GM10248 (cell line): Measurements from ENCODE around the gene USP2.

Experiments used
- CTCF ChIA-PET: fragments of 300-600 bp; sonication (Branson Sonifier 250); formaldehyde crosslinking; extraction: SDS; loops from one replicate; lab custom pipeline; 2021; ENCODE audit warnings: antibody characterized with exemption; lab: Yijun Ruan, JAX
- POLR2A ChIA-PET: fragments of 350-650 bp; sonication (Branson Sonifier 250); formaldehyde crosslinking; extraction: SDS; loops from one replicate; lab custom pipeline; 2020; ENCODE audit warnings: antibody characterized with exemption; lab: Yijun Ruan, JAX
- DNase-seq: peaks from one replicate; pipeline ENCODE4 v3.0.0; 2012; ENCODE audit errors: extremely low spot score
- TF ChIP-seq, protein P1 (sequence below): IDR thresholded peaks from 2 replicates; pipeline ENCODE4 v1.5.1; 2012; ENCODE audit warnings: mild to moderate bottlenecking, low read depth; ENCODE audit errors: extremely low read depth, missing control alignments, control extremely low read depth

The USP2 gene

DNA sequence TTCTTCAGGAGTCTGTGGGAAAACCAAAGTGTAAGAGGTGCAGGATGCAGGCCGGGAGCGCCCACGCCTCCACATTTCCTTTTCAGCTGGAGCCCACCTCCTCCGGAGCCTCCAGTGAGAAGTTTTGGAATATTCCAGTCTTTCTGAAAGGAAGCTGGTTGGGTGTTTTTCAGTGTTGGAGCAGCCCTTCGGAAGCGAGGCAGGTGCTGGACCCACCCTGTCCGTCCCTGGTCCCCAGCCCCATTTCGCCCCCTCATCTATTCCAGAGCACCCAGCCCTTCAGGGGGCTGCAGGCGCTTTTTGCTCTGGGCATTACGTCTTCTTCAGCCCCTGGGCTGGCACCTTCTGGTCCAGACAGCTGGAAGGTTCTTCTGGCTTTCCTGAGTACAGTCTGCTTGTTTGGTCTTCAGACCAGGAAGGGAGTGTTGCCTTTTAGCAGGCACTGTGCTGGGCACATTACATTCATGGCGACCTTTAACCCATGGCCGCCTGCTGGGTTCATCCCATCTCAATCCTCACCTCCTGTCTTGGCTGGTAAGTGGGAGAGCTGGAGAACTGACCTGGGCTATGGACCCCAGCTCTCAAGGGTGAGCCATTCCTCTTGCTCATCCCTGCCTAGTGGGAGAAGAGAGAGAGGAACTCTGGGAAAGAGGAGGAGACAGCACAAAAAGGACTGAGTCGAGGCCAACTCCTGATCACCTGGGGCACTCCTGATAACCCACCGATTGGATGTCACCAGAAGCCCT is 42.2 kb upstream of the USP2 start:
- DNase-seq: no peak
- CTCF ChIA-PET: interaction anchor here (1.2 to 1.6 kb wide), 3 partner anchors 43 to 67 kb away, joined by 3 to 4 read pairs (median 3); no protein-coding TSS in a partner anchor
- TF ChIP-seq, protein P1, sequence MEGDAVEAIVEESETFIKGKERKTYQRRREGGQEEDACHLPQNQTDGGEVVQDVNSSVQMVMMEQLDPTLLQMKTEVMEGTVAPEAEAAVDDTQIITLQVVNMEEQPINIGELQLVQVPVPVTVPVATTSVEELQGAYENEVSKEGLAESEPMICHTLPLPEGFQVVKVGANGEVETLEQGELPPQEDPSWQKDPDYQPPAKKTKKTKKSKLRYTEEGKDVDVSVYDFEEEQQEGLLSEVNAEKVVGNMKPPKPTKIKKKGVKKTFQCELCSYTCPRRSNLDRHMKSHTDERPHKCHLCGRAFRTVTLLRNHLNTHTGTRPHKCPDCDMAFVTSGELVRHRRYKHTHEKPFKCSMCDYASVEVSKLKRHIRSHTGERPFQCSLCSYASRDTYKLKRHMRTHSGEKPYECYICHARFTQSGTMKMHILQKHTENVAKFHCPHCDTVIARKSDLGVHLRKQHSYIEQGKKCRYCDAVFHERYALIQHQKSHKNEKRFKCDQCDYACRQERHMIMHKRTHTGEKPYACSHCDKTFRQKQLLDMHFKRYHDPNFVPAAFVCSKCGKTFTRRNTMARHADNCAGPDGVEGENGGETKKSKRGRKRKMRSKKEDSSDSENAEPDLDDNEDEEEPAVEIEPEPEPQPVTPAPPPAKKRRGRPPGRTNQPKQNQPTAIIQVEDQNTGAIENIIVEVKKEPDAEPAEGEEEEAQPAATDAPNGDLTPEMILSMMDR: no peak
- POLR2A ChIA-PET: interaction anchor here (0.6 kb wide), 1 partner anchor 338 kb away, joined by 4 read pairs; no protein-coding TSS in a partner anchor

DNA sequence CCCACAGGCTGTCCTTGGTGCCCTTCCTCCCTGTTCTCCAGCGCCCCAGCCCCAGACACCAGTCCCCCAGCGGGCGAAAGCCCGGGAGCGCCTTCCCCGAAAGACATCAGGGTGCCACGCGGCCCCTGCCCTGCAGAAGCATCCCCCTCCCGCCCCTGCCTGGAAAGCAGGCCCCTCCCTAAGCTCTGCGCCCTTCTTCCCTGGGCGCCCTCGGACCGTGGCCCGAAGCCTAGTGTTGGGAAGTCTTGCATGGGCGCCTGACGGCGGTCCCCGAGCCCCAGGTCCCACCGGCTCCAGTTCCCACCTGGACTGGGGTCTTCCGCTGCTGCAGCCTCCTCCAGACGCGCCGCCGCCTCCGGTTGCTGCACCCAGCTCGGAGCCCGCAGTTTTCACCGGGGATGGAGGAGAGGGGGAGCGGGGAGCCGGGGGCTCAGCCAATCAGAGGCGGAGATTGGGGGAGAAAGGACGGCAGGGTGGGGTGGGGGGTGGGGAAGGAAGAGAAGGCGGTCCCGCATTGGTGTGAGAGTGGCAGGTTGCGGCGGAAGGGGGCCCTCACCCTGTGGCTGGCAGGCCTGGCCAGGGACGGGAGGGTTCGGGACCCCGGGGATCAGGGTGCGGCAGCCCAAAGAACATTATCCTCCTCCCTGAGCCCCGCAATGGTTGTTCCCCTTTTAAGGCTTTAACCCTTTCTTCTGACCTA is 41.5 kb upstream of the USP2 start, which contains the start of gene THY1:
Gene THY1, minus strand, starts transcription at position 364 of the 700 bp plus-strand sequence. CDS start 2,267 bp downstream, outside the sequence.
- no peak for DNase-seq
- ChIA-PET POLR2A (no interaction called here), CTCF (interaction anchor here (1.2 to 1.4 kb wide), 2 partner anchors 13 to 52 kb away, joined by 3 read pairs; no protein-coding TSS in a partner anchor)
- TF ChIP-seq, protein P1: no peak

DNA sequence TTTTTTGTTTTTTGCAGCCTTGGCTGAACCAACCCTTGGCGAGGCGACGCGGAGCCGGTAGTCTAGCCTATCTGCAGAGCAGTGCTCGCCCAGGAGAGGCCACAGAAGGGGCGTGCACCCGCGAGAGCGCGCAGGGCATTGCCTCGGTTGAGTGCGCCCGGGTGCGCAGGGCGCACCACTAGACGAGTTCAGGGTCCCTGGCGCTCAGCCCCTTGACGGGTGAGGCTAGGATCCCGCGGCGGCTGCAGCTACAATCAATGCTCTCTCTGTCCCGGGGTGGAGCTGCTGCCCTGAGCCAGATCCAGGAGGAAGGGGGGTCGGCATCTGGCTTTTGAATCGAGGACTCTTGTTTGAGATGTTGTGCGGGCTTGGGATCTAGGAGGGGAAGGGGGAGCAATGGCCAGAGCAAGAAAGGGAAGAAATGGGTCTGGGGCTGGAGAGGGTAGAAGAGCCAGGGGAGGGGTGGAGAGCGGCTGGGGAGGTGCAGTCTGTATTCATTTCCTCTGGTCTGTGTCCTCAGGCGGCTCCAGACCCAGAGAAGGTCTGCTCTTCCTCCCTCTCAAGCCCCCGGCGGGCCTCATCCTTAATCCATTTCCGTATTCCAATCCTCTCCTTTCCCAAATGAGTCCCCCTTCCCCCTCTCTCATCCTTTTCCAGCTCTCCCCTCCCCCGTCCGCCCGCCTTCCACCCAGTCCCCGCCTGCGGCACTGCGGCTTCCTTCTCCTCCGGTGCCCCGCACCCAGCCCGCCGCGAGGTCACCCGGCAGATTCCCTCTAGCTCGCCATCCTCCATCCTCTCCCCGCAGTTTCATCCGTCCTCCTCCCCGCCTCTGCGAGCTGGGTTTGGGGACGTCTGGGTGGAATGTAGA is 40.7 kb upstream of the USP2 start:
- DNase-seq: no peak
- TF ChIP-seq, protein P1: no peak
- POLR2A ChIA-PET: no interaction called here
- CTCF ChIA-PET: interaction anchor here (1.2 kb wide), 1 partner anchor 12 kb away, joined by 3 read pairs; no protein-coding TSS in a partner anchor

DNA sequence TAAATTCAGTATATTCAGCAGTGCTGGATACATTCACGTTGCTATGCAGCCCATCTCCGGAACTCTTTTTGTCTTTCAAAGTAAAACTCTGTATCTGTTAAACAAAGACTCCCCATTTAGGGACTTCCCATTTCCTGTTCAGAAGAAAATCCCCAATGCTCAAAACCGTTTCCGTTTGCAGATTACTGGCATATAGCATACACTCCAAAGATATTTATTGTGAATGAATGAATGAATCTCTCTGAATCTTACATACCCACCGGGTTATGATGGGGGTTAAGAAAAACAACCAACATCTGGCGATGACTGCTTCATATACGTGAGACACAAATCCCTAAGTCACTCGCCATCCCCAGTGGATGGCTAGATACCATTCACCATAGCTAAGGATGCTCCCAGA is 39.9 kb upstream of the USP2 start:
- DNase-seq: no peak
- ChIA-PET POLR2A (no interaction called here), CTCF (no interaction called here)
- TF ChIP-seq, protein P1: no peak

DNA sequence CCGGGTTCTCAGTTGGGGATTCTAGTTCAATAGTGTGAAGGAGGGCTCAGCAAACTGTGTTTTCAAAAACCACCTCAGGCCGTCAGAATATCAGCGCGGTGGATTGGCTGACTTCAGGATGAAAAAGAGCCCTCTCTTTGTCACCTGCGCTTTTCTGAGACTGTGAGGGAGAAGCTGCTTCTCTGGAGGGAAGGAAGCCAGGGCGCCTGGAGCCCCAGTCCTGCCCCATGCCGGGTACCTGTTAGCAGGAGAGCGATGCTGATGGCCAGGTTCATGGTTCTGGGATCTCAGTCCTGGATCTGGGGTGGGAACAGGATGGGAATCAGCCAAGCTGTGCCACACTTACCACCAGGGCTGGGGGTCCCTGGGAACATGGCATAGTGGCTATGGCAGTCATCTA is 39.1 kb upstream of the USP2 start:
- CTCF ChIA-PET: no interaction called here
- no peak for DNase-seq
- TF ChIP-seq, protein P1: no peak
- POLR2A ChIA-PET: no interaction called here
